CD14-positive monocyte (primary cell): ENCODE results near the gene RNFT2. TPM values are rescaled to one million over a fixed set of nuclear protein-coding genes. Genes with fewer than 3 reads are reported as not detected.

ENCODE experiments used
- DNase-seq, 3 donors: peaks; one replicate each; pipeline ENCODE4 v3.0.0-alpha.2; 2011 to 2022
- H2AFZ ChIP-seq: 2 replicates; pipeline ENCODE4 v1.6.0; 2012; ENCODE audit warnings: mild to moderate bottlenecking, low read depth, low read length, inconsistent platforms; ENCODE audit not compliant: insufficient read depth, poor library complexity, severe bottlenecking
- H3K27ac ChIP-seq, 2 donors: 1 replicate in 1 of 2; 2 replicates in 1 of 2; pipeline ENCODE4 v1.5.1; 2012 to 2013; ENCODE audit warnings: low read length in 2 of 2, control low read depth in 1 of 2, inconsistent platforms in 1 of 2, low read depth in 1 of 2, mild to moderate bottlenecking in 1 of 2
- H3K27me3 ChIP-seq, 2 donors: one replicate each; pipeline versions ENCODE4 v1.6.0 to v1.6.1; 2011 to 2013; ENCODE audit warnings: low read length in 2 of 2; ENCODE audit not compliant: control insufficient read depth in 2 of 2, insufficient read depth in 2 of 2
- H3K36me3 ChIP-seq, 2 donors: replicated peaks in 1 of 2; 1 replicate in 1 of 2; 2 replicates in 1 of 2; pipeline versions ENCODE4 v1.5.1 to v1.6.1; 2012 to 2013; ENCODE audit warnings: low read length in 2 of 2, control low read depth in 1 of 2, inconsistent platforms in 1 of 2, mild to moderate bottlenecking in 1 of 2; ENCODE audit not compliant: insufficient read depth in 2 of 2, control insufficient read depth in 1 of 2
- H3K4me1 ChIP-seq, 2 donors: 1 replicate in 1 of 2; 2 replicates in 1 of 2; pipeline versions ENCODE4 v1.5.1 to v1.6.1; 2012 to 2013; ENCODE audit warnings: low read length in 2 of 2, control low read depth in 1 of 2, inconsistent platforms in 1 of 2, mild to moderate bottlenecking in 1 of 2, moderate library complexity in 1 of 2; ENCODE audit not compliant: insufficient read depth in 2 of 2, control insufficient read depth in 1 of 2
- H3K4me2 ChIP-seq: replicated peaks from 2 replicates; pipeline ENCODE3; 2012; ENCODE audit warnings: low read length, moderate library complexity, mild to moderate bottlenecking; ENCODE audit not compliant: poor library complexity, severe bottlenecking; ENCODE audit errors: extremely low read depth
- H3K4me3 ChIP-seq, 3 experiments: fragments of 200-600 bp in 1 of 3; sonication (generic) in 1 of 3; replicated peaks in 1 of 3; 1 replicate in 2 of 3; 2 replicates in 1 of 3; pipeline ENCODE4 v1.5.1; 2011 to 2013; ENCODE audit warnings: low read length in 3 of 3, mild to moderate bottlenecking in 3 of 3, control low read depth in 2 of 3, low read depth in 2 of 3, inconsistent platforms in 1 of 3, moderate library complexity in 1 of 3
- H3K79me2 ChIP-seq: 2 replicates; pipeline ENCODE4 v1.6.0; 2012; ENCODE audit warnings: mild to moderate bottlenecking, control low read depth, inconsistent platforms, low read length, moderate library complexity; ENCODE audit not compliant: insufficient read depth
- H3K9ac ChIP-seq: 2 replicates; pipeline ENCODE4 v1.6.0; 2017; ENCODE audit warnings: low read length, mild to moderate bottlenecking; ENCODE audit not compliant: insufficient read depth, poor library complexity, severe bottlenecking
- H3K9me3 ChIP-seq, 2 donors: replicated peaks in 1 of 2; 1 replicate in 1 of 2; 2 replicates in 1 of 2; pipeline versions ENCODE4 v1.5.1 to v1.6.1; 2012 to 2013; ENCODE audit warnings: low read length in 2 of 2, control low read depth in 1 of 2; ENCODE audit not compliant: control insufficient read depth in 1 of 2, insufficient read depth in 1 of 2
- H4K20me1 ChIP-seq: 2 replicates; pipeline ENCODE4 v1.6.0; 2012; ENCODE audit warnings: mild to moderate bottlenecking, low read length, control low read depth, moderate library complexity; ENCODE audit not compliant: insufficient read depth
- H3K27ac Mint-ChIP-seq, 7 donors: one replicate each; pipeline ENCODE4 v1.8.0; 2020; ENCODE audit warnings: mild to moderate bottlenecking in 7 of 7, mixed read lengths in 7 of 7, moderate library complexity in 6 of 7, inconsistent platforms in 2 of 7
- H3K27me3 Mint-ChIP-seq, 3 donors: one replicate each; pipeline ENCODE4 v1.8.0; 2021 to 2022; ENCODE audit warnings: low read depth in 3 of 3, mild to moderate bottlenecking in 3 of 3, mixed read lengths in 3 of 3, moderate library complexity in 3 of 3, inconsistent platforms in 1 of 3
- H3K36me3 Mint-ChIP-seq, 2 donors: one replicate each; pipeline ENCODE4 v1.8.0; 2020; ENCODE audit warnings: mixed read lengths in 2 of 2, inconsistent platforms in 1 of 2, mild to moderate bottlenecking in 1 of 2
- H3K4me1 Mint-ChIP-seq: one replicate; pipeline ENCODE4 v1.8.0; 2020; ENCODE audit warnings: mild to moderate bottlenecking, mixed read lengths
- H3K4me3 Mint-ChIP-seq, 2 donors: one replicate each; pipeline ENCODE4 v1.8.0; 2020; ENCODE audit warnings: mild to moderate bottlenecking in 2 of 2, mixed read lengths in 2 of 2, moderate library complexity in 1 of 2
- H3K9me3 Mint-ChIP-seq, 7 donors: one replicate each; pipeline ENCODE4 v1.8.0; 2020 to 2022; ENCODE audit warnings: mixed read lengths in 7 of 7, mild to moderate bottlenecking in 6 of 7, moderate library complexity in 6 of 7, inconsistent platforms in 2 of 7
- WGBS: methylation state at CpG from one replicate; pipeline ENCODE4 v1.1.5; 2013; ENCODE audit warnings: missing lambda C conversion rate; ENCODE audit not compliant: insufficient coverage; 5-methylcytosine and 5-hydroxymethylcytosine counted together
- intact Hi-C, 2 donors: fragments of 100-400 bp; cut with micrococcal nuclease; formaldehyde crosslinking; loops; one replicate each; pipeline versions ENCODE4 v1.15.0 to v1.15.1; 2023
- polyA plus RNA-seq, 3 donors: library from polyadenylated mRNA; depleted of rRNA in 1 of 3; unstranded in 2 of 3; stranded (reverse) in 1 of 3; fragments of 300-500 nt in 2 of 3; fragments of >200 nt in 1 of 3; fragmentation: Illumina TruSeq in 2 of 3; gene quantifications; 1 replicate in 2 of 3; 2 replicates in 1 of 3; pipeline ENCODE4 v1.2.3, GENCODE V29; 2012 to 2021
- TF ChIP-seq, protein P1 (sequence below): fragments of 200-600 bp; IDR thresholded peaks from one replicate; pipeline ENCODE4 v1.8.0; 2022; ENCODE audit warnings: antibody characterized with exemption, mild to moderate bottlenecking

The RNFT2 gene
- polyA plus RNA-seq, 3 donors = 0.05 TPM; not detected in 2

DNA sequence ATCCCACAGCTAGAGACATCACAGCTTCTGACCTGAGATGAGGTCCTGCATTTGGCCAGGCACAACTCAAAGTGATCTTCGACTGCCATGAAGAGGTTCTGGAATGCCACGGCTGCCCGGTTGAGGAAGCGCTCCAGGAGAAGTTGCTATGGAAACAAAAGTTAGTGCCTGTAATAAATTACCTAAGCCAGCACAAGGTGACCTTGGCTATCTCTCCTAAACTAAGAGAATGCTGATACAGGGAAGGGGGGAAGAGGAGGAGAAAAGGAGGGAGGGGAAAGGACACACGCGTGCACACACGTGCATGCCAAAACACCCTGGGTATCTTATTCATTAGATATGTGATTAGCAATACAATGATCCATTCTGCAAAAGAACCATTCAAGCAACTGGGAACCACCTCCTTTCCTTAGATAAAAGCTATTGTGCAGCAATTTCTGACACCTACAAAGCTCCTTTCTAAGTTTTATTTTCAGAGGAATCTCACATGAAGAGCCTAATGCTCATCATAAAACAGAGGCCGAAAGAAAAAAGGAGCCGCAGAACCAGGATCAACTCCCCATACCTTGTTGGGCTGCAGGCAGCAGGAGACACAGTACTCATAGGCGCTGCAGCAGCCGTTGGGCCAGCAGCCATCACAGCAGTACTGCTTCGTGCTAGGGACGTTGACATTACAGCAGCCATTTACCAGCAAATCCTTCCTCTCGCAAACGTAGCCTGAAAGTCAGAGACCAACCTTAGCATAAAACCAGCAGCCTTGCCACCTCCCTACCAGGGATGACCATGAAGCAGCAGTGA, 18.2 kb upstream of the RNFT2 start:
- DNase-seq = no peak
- H2AFZ ChIP-seq = no peak overlapping the region
- no peaks in the 10 kb centered on the region for H3K4me1 ChIP-seq
- intact Hi-C loops = no loop called here
- Mint-ChIP-seq H3K9me3 (no peaks in the 10 kb centered on the region), H3K36me3 (peaks cover 74 to 76% of the 10 kb centered on the region in 2 donors), H3K27me3 (no peaks in the 10 kb centered on the region), H3K4me1 (no peaks in the 10 kb centered on the region), H3K4me3 (no peak overlapping the region), H3K27ac (no peak overlapping the region)
- H3K36me3 ChIP-seq = peaks cover 70 to 87% of the 10 kb centered on the region in 2 donors
- no peak overlapping the region for H3K4me3 ChIP-seq
- H3K9ac ChIP-seq = no peak overlapping the region
- no peak overlapping the region for H3K27ac ChIP-seq
- 95% methylated on average over 11 of the region's 15 CpGs for WGBS
- peaks cover 4% of the 10 kb centered on the region for H3K79me2 ChIP-seq
- no peaks in the 10 kb centered on the region for H3K9me3 ChIP-seq
- H3K4me2 ChIP-seq = no peak overlapping the region
- H3K27me3 ChIP-seq = no peaks in the 10 kb centered on the region
- H4K20me1 ChIP-seq = peaks cover 15% of the 10 kb centered on the region
- TF ChIP-seq, protein P1, sequence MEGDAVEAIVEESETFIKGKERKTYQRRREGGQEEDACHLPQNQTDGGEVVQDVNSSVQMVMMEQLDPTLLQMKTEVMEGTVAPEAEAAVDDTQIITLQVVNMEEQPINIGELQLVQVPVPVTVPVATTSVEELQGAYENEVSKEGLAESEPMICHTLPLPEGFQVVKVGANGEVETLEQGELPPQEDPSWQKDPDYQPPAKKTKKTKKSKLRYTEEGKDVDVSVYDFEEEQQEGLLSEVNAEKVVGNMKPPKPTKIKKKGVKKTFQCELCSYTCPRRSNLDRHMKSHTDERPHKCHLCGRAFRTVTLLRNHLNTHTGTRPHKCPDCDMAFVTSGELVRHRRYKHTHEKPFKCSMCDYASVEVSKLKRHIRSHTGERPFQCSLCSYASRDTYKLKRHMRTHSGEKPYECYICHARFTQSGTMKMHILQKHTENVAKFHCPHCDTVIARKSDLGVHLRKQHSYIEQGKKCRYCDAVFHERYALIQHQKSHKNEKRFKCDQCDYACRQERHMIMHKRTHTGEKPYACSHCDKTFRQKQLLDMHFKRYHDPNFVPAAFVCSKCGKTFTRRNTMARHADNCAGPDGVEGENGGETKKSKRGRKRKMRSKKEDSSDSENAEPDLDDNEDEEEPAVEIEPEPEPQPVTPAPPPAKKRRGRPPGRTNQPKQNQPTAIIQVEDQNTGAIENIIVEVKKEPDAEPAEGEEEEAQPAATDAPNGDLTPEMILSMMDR = no peak

DNA sequence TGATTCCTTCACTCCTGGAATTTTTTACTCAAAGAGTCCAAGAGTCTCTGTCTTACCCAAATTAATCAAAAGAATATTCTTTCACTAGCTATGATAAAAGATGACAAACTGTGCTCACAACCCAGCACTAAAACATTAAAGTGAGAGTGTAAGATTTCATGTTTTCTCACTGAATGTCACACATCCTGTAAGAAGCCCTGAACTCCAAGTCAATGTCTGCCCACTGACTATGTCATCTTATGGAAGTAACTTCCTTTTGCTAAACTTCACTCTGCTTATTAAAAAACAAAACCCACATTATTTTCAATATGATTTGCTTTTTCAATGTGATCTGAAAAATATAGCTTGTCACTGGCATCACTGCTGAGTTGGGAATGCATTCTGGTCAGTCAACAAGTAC, 15.9 kb upstream of the RNFT2 start:
- no peak for DNase-seq
- Mint-ChIP-seq H3K4me3 (no peak overlapping the region), H3K27me3 (no peaks in the 10 kb centered on the region), H3K36me3 (peaks cover 54 to 55% of the 10 kb centered on the region in 2 donors), H3K27ac (no peak overlapping the region), H3K4me1 (no peaks in the 10 kb centered on the region), H3K9me3 (no peaks in the 10 kb centered on the region)
- TF ChIP-seq, protein P1 = no peak
- H3K4me2 ChIP-seq = no peak overlapping the region
- no peaks in the 10 kb centered on the region for H3K9me3 ChIP-seq
- H3K27ac ChIP-seq = no peak overlapping the region
- H3K4me3 ChIP-seq = no peak overlapping the region
- no peaks in the 10 kb centered on the region for H3K27me3 ChIP-seq
- peaks cover 48 to 69% of the 10 kb centered on the region in 2 donors for H3K36me3 ChIP-seq
- peaks cover 4% of the 10 kb centered on the region for H3K79me2 ChIP-seq
- H4K20me1 ChIP-seq = peaks cover 33% of the 10 kb centered on the region
- intact Hi-C loops = no loop called here
- no peak overlapping the region for H3K9ac ChIP-seq
- no peaks in the 10 kb centered on the region for H3K4me1 ChIP-seq
- no peak overlapping the region for H2AFZ ChIP-seq
